Measurements from ENCODE around the gene SNX21.
A peak's percentile ranks its signal among the peaks of the same experiment; 100 is the strongest.

Gene SNX21

DNA sequence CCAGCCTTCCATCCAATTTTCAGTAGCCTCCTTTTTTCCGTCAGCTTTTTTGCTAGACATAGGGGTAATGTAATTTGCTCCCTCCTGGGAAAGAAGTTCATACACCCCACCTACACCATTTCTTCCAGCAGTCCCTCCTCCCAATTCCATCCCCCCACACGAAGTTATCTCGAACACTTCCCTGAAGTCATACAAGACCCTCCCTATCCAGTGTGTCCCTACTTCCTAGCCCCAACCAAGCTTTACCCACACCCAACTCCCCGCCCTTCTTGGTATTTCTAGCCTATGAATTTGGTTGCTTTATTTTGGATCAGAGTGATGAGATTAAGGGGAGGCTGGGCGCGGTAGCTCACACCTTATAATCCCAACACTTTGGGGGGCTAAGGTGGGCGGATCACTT lies 20.1 kb upstream of the SNX21 start:
- DNase-seq, result no peak
- H3K27ac Mint-ChIP-seq, result no peak overlapping the region
- H3K36me3 Mint-ChIP-seq (ENCODE audit: insufficient read depth), result peaks cover 23% of the 10 kb centered on the region
- peaks cover 14 to 19% of the 10 kb centered on the region in 2 donors for H3K4me1 Mint-ChIP-seq (ENCODE audit: low read depth in 2 of 2)
- H3K9me3 Mint-ChIP-seq, result no peaks in the 10 kb centered on the region
- peak overlapping the region; percentile 84 to 90 for H3K4me3 Mint-ChIP-seq
- ATAC-seq (replicated peaks), result no peak
- H3K27me3 Mint-ChIP-seq, result no peaks in the 10 kb centered on the region

DNA sequence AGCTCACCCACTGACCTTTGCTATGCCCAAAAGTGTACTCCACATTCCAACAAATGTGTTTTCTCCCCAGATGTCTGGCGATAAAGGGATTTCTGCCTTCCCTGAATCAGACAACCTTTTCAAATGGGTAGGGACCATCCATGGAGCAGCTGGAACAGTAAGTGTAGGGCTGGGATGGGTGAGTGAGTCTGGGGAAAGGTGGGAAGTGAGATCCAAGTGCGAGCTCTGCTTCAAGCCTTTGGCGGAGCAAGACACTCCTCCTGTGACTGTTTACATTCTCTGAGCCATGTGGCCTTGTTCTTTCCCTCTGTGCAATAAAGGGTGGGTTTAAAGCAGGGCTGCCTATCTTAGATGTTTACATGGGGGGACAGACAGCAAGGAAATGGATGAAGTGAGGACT lies 19.3 kb upstream of the SNX21 start:
- Mint-ChIP-seq H3K27ac (no peak overlapping the region), H3K9me3 (no peaks in the 10 kb centered on the region), H3K4me1 (ENCODE audit: low read depth in 2 of 2) (peaks cover 14 to 19% of the 10 kb centered on the region in 2 donors), H3K27me3 (no peaks in the 10 kb centered on the region), H3K4me3 (no peak overlapping the region), H3K36me3 (ENCODE audit: insufficient read depth) (peaks cover 17% of the 10 kb centered on the region)
- DNase-seq (no peak), ATAC-seq (replicated peaks) (no peak)

DNA sequence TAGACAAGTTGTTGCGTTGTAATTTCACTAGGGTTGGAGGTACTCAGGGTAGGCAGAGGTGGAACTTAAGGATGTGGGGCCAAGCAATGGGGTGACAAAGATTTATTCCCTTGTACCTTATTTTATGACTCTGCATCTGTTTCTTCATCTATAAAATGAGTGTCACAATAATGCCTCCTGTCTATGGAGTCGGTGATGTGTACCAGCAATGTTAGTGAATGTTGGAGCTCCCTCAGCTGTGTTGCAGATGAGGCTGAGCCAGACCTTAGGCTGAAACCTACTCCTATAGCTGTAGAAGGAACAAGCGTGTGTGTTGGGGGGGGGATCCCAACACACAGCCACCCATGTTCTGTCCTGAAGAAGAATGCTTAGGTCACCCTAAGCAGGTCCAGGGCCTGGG lies 16.6 kb upstream of the SNX21 start:
- Mint-ChIP-seq H3K9me3 (no peaks in the 10 kb centered on the region), H3K27me3 (peaks cover 3 to 7% of the 10 kb centered on the region in 2 donors), H3K4me3 (no peak overlapping the region), H3K4me1 (ENCODE audit: low read depth in 2 of 2) (peaks cover 12 to 19% of the 10 kb centered on the region in 2 donors), H3K36me3 (ENCODE audit: insufficient read depth) (peaks cover 7% of the 10 kb centered on the region), H3K27ac (peak overlapping the region in 1 of 2 donors; percentile 30)
- DNase-seq, result no peak
- ATAC-seq (replicated peaks), result no peak

- peaks cover 9 to 14% of the 10 kb centered on the region in 2 donors for H3K27me3 Mint-ChIP-seq
- DNase-seq, result no peak
- no peak overlapping the region for H3K4me3 Mint-ChIP-seq
- H3K9me3 Mint-ChIP-seq, result no peaks in the 10 kb centered on the region
- peaks cover 7 to 12% of the 10 kb centered on the region in 2 donors for H3K4me1 Mint-ChIP-seq (ENCODE audit: low read depth in 2 of 2)
- H3K36me3 Mint-ChIP-seq (ENCODE audit: insufficient read depth), result peaks cover 4% of the 10 kb centered on the region
- no peak for ATAC-seq (replicated peaks)
- no peak overlapping the region for H3K27ac Mint-ChIP-seq
Observed at GRCh38 chr20:45817376-45818194, 16.0 kb upstream of the SNX21 start.

DNA sequence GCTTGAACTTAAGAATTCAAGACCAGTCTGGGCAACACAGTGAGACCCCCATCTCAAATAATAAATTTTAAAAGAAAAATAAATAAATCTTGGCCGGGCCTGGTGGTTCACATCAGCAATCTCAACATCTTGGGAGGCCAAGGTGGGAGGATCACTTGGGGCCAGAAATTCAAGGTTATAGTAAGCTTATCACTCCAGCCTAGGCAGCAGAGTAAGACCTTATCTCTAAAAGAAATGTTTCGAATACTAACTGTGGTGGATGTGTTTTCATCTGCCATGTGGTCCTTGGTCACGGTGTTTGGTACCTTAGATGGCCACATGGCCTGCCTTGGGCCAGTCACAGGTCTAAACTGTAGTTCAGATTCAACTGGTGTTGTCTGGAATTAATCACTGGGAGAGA lies 15.4 kb upstream of the SNX21 start:
- DNase-seq (no peak), ATAC-seq (replicated peaks) (no peak)
- Mint-ChIP-seq H3K27ac (no peak overlapping the region), H3K36me3 (ENCODE audit: insufficient read depth) (peaks cover 1% of the 10 kb centered on the region), H3K27me3 (peaks cover 16 to 18% of the 10 kb centered on the region in 2 donors), H3K9me3 (no peaks in the 10 kb centered on the region), H3K4me1 (ENCODE audit: low read depth in 2 of 2) (peaks cover 6% of the 10 kb centered on the region in 2 donors), H3K4me3 (no peak overlapping the region)

DNA sequence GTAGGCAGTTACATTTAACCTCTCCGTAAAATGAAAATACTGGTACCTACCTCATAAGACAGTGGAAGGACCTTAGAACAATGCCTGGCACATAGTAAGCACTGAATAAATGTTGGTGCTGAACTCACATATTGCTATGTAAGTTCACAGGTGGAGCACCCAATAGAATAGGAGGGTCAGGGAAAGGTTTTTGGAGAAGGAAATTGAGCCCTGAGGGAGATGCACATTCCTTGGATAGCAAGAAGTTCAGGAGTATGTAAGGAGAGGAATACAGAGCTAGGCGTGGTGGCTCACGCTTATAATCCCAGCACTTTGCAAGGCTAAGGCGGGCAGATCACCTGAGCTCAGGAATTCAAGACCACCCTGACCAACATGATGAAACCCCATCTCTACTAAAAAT lies 14.1 kb upstream of the SNX21 start:
- no peak for DNase-seq
- H3K27ac Mint-ChIP-seq, result no peak overlapping the region
- ATAC-seq (replicated peaks), result no peak
- peaks cover 8 to 12% of the 10 kb centered on the region in 2 donors for H3K4me1 Mint-ChIP-seq (ENCODE audit: low read depth in 2 of 2)
- H3K4me3 Mint-ChIP-seq, result no peak overlapping the region
- H3K27me3 Mint-ChIP-seq, result peaks cover 28 to 30% of the 10 kb centered on the region in 2 donors
- no peaks in the 10 kb centered on the region for H3K36me3 Mint-ChIP-seq (ENCODE audit: insufficient read depth)
- no peaks in the 10 kb centered on the region for H3K9me3 Mint-ChIP-seq

DNA sequence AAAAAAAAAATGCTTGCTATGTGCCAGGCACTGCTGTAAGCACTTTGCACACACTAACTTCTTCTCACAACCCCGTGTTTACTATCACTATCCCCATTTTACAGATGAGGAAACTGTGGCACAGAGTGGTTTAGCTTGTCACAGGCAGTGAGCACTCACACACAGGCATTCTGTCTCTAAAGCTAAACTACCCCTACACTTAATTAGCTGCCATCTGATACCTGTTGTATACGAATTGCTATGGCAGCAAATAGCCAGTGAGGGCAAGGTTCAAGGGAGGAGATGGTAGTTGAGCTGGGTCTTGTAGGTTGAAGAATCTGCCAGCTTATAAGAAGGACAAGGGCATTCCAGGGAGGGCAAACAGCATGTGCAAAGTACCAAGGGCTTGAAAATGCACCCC lies 11.7 kb upstream of the SNX21 start:
- Mint-ChIP-seq H3K27me3 (peaks cover 35 to 36% of the 10 kb centered on the region in 2 donors), H3K27ac (no peak overlapping the region), H3K4me1 (ENCODE audit: low read depth in 2 of 2) (peaks cover 9 to 15% of the 10 kb centered on the region in 2 donors), H3K36me3 (ENCODE audit: insufficient read depth) (no peaks in the 10 kb centered on the region), H3K9me3 (no peaks in the 10 kb centered on the region), H3K4me3 (no peak overlapping the region)
- DNase-seq (no peak), ATAC-seq (replicated peaks) (no peak)

GRCh38 chr20:45822857-45823256 lies 10.7 kb upstream of the SNX21 start:
- H3K4me3 Mint-ChIP-seq, result peak overlapping the region in 1 of 2 donors; percentile 37
- peaks cover 9 to 15% of the 10 kb centered on the region in 2 donors for H3K4me1 Mint-ChIP-seq (ENCODE audit: low read depth in 2 of 2)
- H3K27ac Mint-ChIP-seq, result no peak overlapping the region
- no peak for DNase-seq
- no peaks in the 10 kb centered on the region for H3K36me3 Mint-ChIP-seq (ENCODE audit: insufficient read depth)
- H3K9me3 Mint-ChIP-seq, result no peaks in the 10 kb centered on the region
- peaks cover 35 to 36% of the 10 kb centered on the region in 2 donors for H3K27me3 Mint-ChIP-seq
- no peak for ATAC-seq (replicated peaks)

DNA sequence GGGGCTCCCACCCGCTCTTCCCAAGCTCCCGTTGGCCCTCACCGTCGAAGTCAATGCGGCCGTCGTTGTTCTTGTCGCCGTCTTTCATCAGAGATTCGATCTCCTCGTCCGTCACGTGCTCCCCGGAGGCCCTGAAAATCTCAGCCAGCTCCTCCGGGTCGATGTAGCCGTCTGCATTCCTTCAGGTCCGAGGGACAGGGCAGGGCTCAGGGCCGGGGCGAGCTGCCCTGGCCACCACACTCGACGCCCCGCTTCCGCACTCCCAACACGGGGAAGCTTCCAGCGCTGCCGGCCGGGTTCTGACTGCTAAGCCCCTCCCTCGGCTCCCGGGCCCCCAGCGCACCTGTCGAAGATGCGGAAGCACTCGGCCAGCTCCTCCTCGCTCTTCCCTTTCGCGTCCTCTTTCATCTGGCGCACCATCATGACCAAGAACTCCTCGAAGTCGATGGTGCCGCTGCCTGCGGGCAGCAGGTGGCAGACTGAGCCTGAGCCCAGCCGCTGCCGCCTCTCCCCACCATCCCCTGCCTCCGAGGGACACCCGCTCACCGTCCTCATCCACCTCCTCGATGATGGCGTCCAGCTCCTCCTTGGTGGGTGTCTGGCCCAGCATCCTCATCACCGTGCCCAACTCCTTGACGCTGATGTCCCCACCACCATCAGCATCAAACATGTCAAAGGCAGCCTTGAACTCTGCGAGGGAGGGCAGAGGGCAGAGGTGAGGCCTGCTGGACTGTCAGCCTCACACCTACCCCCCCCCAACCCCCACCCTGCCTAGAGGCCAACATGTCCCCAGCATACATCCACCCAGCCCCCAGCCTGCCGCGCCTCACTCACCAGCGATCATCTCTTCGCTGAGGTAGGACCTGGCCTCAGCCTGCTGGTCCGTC lies 9.4 kb upstream of the SNX21 start:
- peak overlapping the region in 1 of 2 donors; percentile 88 for H3K27ac Mint-ChIP-seq
- H3K4me1 Mint-ChIP-seq (ENCODE audit: low read depth in 2 of 2), result peaks cover 9 to 15% of the 10 kb centered on the region in 2 donors
- DNase-seq (peak; percentile 14 to 38 (median 28)), ATAC-seq (replicated peaks) (peak; percentile 87)
- H3K4me3 Mint-ChIP-seq, result peak overlapping the region; percentile 81 to 84
- no peaks in the 10 kb centered on the region for H3K36me3 Mint-ChIP-seq (ENCODE audit: insufficient read depth)
- H3K27me3 Mint-ChIP-seq, result peaks cover 35 to 36% of the 10 kb centered on the region in 2 donors
- H3K9me3 Mint-ChIP-seq, result no peaks in the 10 kb centered on the region

DNA sequence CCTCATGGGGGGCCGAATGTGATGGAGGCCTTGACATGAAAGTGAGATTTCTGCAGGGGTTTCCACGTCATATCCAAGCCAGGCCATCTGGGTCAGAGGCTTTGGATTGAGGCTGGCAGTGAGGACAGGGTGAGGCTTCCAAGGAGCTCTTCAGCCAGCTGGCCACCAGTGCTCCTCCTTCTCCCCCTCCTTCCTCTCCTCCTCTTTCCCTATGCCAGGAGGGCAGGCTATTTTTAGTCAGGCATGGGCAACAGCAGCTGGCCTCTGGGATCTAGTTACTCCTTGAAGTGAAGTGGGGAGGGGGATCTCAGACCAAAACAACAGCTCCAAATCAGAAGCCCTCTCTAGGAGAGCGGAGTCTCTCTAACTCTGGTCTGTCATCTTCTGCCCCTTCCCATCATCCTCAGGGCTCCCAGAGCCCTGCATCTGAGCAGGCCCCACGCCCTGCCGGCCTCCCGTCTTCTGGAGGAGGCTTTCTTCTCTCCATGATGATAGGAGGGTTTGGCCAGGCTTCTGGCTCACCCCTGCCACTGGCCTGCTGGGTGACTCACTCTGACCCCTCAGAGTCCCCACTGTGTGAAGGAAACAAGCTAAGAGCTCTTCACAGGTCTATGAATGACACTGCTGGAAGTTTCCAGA lies 7.1 kb upstream of the SNX21 start:
- no peaks in the 10 kb centered on the region for H3K9me3 Mint-ChIP-seq
- no peak overlapping the region for H3K4me3 Mint-ChIP-seq
- no peak overlapping the region for H3K27ac Mint-ChIP-seq
- H3K36me3 Mint-ChIP-seq (ENCODE audit: insufficient read depth), result no peaks in the 10 kb centered on the region
- H3K4me1 Mint-ChIP-seq (ENCODE audit: low read depth in 2 of 2), result peaks cover 9 to 15% of the 10 kb centered on the region in 2 donors
- DNase-seq (no peak), ATAC-seq (replicated peaks) (no peak)
- peaks cover 35 to 41% of the 10 kb centered on the region in 2 donors for H3K27me3 Mint-ChIP-seq

- Mint-ChIP-seq H3K4me3 (no peak within 1 kb of the TSS), H3K36me3 (ENCODE audit: insufficient read depth) (no peaks in the 10 kb centered on the region), H3K27me3 (peaks cover 32 to 36% of the 10 kb centered on the region in 2 donors), H3K27ac (peak within 1 kb of the TSS in 1 of 2 donors; percentile 23), H3K4me1 (ENCODE audit: low read depth in 2 of 2) (peaks cover 9 to 15% of the 10 kb centered on the region in 2 donors), H3K9me3 (no peaks in the 10 kb centered on the region)
- DNase-seq (no peak), ATAC-seq (replicated peaks) (no peak)
Observed at GRCh38 chr20:45827030-45827652, 6.5 kb upstream of the SNX21 start, which contains the start of gene TNNC2. TNNC2 (minus strand) TSS chr20:45827312; CDS start chr20:45827248, 64 bp downstream.

GRCh38 chr20:45827712-45828111 lies 5.9 kb upstream of the SNX21 start:
- peaks cover 9 to 15% of the 10 kb centered on the region in 2 donors for H3K4me1 Mint-ChIP-seq (ENCODE audit: low read depth in 2 of 2)
- H3K27ac Mint-ChIP-seq, result no peak overlapping the region
- ATAC-seq (replicated peaks) (no peak), DNase-seq (no peak)
- H3K9me3 Mint-ChIP-seq, result no peaks in the 10 kb centered on the region
- H3K4me3 Mint-ChIP-seq, result no peak overlapping the region
- H3K27me3 Mint-ChIP-seq, result peaks cover 28 to 31% of the 10 kb centered on the region in 2 donors
- no peaks in the 10 kb centered on the region for H3K36me3 Mint-ChIP-seq (ENCODE audit: insufficient read depth)

DNA sequence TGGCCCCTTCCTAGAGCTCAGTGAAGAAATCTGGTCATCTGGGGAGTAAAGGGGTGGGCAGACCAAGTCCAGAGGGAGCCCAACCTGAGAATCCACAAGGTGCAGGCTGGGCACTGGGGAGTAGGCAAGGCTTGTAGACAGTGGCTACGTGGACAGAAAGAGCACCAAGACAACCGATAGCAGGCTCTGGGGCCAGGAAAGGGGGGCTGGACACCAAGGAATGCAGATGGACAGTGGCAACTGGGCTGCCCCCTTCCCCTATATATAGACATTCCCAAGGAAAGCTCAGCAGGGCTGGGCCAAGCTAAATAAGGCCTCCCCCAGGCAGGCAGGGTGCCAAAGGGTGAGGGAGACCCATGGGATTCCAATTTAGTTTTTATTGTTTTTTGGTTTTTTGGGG lies 5.0 kb upstream of the SNX21 start:
- no peaks in the 10 kb centered on the region for H3K9me3 Mint-ChIP-seq
- H3K27ac Mint-ChIP-seq, result no peak overlapping the region
- no peaks in the 10 kb centered on the region for H3K36me3 Mint-ChIP-seq (ENCODE audit: insufficient read depth)
- peaks cover 20 to 22% of the 10 kb centered on the region in 2 donors for H3K27me3 Mint-ChIP-seq
- DNase-seq (no peak), ATAC-seq (replicated peaks) (no peak)
- H3K4me3 Mint-ChIP-seq, result no peak overlapping the region
- H3K4me1 Mint-ChIP-seq (ENCODE audit: low read depth in 2 of 2), result peaks cover 18% of the 10 kb centered on the region in 2 donors
